HG03095 (cell line): ENCODE results near the gene SLCO4A1.

Source experiments
- ATAC-seq: cut with Tn5 transposase; IDR thresholded peaks from one replicate; pipeline ENCODE4 v1.9.1; 2021; ENCODE audit warnings: moderate library complexity; ENCODE audit not compliant: unreplicated experiment

SLCO4A1 gene

GRCh38 chr20:62606551-62607201 lies 35.6 kb upstream of the SLCO4A1 start:
- no peak for ATAC-seq

GRCh38 chr20:62607366-62608217 lies 34.7 kb upstream of the SLCO4A1 start:
- no peak for ATAC-seq

DNA sequence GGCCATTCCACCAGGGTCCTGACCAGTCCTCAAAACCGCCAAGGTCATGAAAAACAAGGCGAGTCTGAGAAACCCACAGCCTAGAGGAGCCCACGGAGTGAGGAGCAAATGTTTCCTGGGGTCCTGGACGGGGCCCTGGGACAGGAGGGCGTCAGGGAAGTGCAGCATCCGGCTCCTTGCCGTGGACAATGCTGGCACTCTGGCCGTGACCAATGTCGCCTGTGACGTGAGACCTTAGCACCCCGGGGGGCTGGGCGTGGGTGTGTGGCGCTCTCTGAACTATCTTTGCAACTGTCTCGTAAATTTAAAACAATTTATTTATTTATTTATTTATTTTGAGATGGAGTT lies 34.1 kb upstream of the SLCO4A1 start:
- ATAC-seq: no peak

- no peak for ATAC-seq
Measured at GRCh38 chr20:62609279-62609720, 33.0 kb upstream of the SLCO4A1 start.

DNA sequence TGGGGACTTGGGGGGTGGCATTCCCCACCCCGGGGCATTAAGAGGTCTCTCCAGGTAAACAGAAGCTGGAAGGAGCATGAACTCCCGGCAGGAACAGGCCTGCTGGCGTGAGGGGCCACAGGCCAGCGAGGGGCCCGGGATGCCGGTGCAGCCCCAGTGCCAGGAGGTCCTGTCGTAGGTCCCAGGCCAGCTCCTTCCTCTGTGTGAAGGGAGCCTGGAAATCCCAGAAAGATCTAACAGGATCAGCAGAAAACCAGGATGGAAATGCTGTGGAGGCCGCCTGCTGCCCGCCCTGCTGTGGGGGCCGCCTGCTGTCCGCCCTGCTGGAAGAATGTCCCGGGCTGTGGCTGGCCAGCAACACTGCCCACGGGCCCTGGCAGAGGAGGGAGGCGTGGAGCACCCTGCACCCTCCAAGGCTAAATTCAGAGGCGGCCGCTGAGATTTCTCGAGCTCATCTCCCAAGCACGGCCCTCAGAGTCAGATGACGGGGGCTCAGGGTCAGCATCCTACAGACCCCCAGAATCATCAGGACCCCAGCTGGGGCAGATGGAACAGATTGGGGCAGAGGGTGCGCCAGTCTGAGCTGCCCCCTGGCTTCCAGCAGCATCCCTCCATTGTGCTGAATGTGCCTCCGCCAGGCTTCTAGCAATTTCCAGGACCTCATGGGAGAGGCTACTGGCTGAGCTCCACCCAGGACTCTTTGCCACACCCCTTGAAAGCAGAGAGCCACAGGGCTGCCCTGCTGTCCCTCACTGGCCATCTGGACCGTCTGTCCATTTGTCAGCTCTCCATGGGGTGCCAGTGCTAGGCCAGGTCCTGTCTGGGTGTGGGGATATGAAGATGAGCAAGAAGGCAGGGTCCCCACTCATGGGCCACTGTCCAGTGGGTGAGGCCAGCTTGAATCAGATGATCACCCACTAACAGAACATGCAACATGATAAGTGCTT lies 32.2 kb upstream of the SLCO4A1 start:
- no peak for ATAC-seq

DNA sequence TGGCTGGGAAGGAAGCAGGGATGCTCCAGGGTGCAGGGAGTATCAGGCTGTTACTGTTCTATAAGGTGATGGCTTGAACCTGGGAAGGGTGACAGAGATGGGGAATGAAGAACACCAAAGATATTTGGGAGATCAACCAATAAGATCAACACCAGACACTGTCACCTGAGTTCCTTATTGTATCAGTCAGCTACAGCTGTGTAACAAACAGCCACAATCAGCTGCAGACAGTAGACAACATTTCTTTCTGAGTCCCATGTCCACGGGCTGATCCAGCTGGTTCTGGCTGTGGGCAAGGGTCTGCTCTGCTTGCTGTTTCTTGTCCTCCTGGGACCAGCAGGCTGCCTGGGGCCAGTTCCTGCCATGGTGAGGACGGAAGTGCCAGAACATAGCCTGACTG lies 31.3 kb upstream of the SLCO4A1 start:
- ATAC-seq: no peak

DNA sequence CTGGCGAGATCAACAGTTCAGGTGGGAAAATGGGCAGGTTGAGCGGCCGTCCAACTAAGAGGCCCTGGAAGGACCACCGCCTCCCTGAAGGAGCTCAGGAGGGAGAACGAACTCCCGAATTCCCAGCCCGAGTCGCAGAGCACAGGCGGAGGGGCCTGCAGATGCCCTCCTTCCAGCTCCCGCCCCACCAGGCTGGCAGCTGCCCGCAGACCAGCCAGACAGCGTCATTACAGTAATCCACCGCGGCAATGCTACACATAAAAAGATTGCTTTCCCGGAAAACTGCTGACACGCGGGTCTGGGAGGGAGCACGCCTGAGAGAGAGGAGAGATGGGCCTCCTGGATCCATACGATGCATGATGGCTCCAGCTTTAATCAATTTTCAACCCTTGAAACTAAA lies 30.5 kb upstream of the SLCO4A1 start:
- ATAC-seq: no peak

GRCh38 chr20:62614085-62614960 lies 28.0 kb upstream of the SLCO4A1 start:
- ATAC-seq: no peak

- no peak for ATAC-seq
Measured at GRCh38 chr20:62614961-62615680, 27.2 kb upstream of the SLCO4A1 start.

DNA sequence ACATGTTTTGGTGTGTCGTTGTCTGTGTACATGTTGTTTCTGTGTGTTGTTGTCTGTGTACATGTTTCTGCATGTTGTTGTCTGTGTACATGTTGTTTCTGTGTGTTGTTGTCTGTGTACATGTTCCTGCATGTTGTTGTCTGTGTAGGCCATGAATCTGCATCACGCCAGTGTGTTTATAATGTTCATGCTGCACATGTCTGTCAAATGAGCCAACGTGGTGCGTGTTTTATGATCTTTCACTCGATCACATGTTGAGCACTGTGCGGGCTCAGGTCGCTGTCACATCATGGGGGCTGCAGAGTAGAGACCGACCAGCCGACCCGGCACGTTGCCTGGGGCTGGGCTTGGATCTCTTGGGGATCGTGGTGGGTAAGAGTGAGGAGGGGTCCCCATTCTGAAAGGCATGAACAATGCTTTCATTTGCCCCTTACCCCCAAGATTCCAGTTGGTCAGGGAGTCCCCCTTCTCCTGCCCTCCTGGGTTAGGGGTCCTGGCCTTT lies 26.5 kb upstream of the SLCO4A1 start:
- ATAC-seq: no peak

GRCh38 chr20:62616728-62617621 lies 25.3 kb upstream of the SLCO4A1 start:
- peak; percentile 47 for ATAC-seq

- ATAC-seq: no peak
Measured at GRCh38 chr20:62617711-62618483, 24.4 kb upstream of the SLCO4A1 start.

GRCh38 chr20:62618611-62619529 lies 23.4 kb upstream of the SLCO4A1 start:
- no peak for ATAC-seq

DNA sequence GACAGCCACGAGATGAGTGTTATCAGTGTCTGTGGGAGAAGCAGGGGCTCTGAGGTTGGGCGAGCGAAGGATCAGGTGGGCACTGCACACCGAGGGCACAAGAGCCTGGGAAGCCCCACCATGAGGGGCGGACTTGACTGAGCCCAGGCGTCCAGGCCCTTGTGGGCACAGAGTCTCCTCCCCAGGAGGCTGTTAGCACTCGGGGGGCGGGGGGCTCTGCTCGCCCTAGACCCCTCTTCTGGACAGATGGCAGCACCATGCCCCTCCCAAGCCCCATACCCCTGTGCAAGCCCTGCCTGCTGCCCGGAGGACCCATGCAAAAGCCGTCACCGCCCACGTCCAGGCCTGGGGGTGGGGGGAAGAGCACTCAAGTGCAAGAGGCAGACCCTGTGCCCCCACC lies 21.7 kb upstream of the SLCO4A1 start:
- no peak for ATAC-seq

- ATAC-seq: no peak
Measured at GRCh38 chr20:62621251-62622110, 20.8 kb upstream of the SLCO4A1 start.
